DMS79 treated with DMSO at 0.1 percent for 48 hours (cell line): ENCODE results near the gene ZGLP1.

Experiments
- DNase-seq: peaks from one replicate; lab custom pipeline; 2025; lab: John Stamatoyannopoulos, UW

ZGLP1 gene

GRCh38 chr19:10327793-10328192 is 18.2 kb upstream of the ZGLP1 start:
- DNase-seq = no peak

DNA sequence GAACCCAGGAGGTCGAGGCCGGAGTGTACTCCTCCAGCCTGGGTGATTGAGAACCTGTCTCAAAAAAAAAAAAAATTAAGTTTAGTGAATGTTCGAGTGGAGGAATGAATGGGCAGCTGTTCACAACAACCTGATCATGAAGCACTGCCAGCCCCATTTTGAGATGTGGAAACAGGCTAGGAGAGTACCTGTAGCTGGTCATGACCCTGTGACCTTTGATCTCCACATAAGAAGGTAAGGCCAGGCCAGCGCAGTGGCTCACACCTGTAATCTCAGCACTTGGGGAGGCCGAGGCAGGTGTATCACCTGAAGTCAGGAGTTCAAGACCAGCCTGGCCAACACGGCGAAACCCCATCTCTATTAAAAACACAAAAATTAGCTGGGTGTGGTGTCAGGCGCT is 16.1 kb upstream of the ZGLP1 start:
- no peak for DNase-seq

GRCh38 chr19:10321874-10322835 is 12.5 kb upstream of the ZGLP1 start:
- DNase-seq = no peak

- no peak for DNase-seq
These were observed 11.8 kb upstream of the ZGLP1 start for GRCh38 chr19:10321417-10321797.

DNA sequence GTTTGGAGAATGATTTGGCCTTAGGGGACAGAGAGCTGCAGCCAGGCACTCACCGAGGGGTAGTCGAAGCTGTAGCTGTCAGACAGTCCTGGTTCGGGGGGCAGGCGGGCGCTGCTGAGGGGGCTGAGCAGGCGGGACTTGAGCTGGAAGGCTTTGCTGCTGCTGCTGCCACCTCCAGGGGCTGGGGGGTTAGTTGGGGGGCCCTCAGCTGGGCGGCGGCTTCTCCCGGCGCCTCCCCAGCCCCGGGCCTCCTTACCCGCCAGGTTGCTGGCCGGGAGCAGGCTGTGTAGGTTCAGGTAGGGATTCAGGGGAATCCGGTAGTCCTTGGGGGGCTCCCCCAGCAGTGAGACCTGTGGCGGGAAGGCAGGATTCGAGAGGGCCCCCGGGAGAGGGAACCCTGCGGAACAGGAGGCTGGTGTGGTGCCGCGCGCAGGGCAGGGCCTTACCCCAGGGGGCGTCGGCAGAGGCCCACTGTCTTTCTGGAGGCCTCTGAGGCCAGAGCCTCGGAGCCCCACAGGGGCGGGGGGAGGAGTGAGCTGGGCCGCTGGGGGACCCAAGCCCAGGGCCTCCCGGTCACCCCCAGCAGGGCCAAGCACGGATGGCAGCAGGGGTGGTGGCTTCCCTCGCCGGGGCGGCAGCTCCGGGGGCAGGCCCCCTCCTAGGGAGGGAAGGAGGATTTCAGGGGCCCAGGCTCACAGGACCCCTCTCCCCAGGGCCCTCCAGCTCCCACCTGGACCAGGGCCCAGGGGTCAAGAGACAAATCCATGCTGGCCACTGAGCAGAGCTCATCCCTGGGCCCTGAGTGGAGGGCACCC is 11.2 kb upstream of the ZGLP1 start:
- DNase-seq = no peak

DNA sequence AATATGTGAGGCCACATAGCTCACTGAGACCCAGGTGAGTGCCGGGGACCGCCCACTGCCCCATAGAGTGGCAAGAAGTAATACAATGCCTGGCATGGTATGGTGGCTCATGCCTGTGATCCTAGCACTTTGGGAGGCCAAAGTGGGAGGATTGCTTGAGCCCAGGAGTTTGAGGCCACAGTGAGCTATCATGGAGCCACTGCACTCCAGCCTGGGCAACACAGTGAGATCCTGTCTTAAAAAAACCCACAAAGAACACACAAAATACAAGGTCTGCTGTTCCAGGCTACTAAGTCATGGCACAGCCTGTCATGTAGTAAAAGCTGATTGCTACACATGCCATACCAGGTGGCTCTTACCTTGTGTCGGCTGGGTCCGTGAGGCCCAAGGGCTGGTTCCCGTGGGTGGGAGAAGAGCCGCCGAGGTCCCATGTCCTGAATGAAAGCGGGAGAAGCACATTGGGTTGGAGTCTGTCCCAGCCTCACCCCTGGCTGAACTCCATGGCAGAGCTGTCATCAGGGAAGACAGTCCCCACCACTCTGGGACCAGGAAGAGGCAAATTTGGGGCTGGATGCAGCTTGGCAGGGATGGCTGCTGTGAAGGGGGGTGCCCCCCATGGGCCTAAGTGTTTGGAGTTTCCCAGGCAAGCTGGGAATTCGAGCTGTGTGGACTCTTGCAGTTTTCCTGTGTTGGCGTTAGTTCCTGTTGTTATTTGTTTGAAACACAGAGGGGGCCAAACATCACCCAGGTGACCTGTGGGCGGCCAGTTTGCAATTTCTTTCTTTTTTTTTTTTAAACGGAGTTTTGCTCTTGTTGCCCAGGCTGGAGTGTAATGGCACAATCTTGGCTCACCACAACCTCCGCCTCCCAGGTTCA is 9.4 kb upstream of the ZGLP1 start:
- DNase-seq = no peak

DNA sequence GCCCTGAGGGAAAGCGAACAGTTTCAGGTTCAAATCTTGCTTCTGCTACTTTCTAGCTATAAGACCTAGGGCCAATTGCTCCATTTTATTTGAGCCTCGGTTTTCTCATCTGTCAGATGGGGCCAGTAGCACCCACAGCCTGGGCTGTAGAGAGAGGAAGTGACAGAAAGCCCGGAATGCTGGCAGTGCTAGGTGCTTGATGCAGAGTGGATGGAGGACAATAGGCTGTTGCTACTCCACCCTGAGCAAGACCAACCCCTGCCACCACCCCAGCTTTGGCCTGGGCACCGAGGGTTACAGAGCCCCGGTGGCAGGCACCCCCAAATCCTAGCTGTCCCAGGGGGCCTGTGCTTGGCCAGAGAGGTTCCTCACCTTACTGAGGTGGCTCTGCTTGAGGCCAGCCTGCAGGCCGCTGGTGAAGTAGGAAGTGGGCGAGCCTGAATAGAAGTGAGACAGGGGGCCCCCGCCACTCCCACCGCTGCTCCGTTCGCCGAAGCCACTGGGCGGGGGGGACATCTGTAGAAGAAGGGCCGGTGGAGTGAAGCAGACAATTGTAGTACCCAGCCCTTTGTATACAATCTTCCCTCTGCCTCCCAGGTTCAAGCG is 8.3 kb upstream of the ZGLP1 start:
- DNase-seq = no peak

- no peak for DNase-seq
These were observed 7.6 kb upstream of the ZGLP1 start for GRCh38 chr19:10317045-10317856.

GRCh38 chr19:10316229-10317044 is 6.8 kb upstream of the ZGLP1 start:
- DNase-seq = no peak

DNA sequence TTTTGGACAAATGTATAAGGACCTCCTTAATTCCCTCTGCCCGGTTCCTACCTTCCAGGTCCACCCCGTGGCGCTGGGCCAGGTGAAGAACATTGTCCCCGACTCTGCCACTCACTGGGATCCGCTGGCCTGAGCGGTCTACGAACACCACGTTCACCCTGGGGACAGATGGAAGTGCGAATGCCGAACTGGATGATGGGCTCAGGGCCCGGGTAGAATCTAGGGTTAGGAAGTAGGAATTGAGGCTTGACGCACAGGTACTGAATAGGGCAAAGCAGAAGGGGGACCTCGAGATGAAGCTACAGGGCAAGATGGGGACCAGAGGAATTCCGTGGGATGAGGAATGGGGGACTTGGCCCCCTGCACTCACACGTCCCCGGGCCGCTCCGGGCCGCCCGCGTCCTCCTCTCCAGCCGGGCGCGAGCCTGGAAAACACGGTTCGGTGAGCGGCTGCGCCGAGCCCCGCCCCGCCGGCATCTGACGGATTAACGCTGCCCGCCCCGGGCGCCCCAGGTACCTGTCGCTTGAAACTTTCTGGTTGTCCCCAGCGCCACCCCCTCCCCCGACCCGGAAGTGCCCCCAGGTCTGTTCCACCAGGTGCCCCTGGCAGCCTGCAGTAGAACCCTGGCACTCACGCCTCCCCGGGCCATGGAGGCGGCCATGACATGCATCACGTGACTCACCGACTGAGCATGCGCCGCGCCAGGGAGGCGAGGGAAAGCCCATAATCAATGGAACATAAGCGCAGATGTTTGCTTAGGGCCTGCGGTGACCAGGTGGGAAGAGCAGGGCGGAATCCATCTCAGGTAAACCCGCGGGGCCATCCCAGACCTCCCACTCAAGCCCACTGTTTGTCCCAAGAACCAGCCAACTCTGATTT is 6.0 kb upstream of the ZGLP1 start, which contains the start of gene FDX2:
Gene FDX2 (minus strand): TSS at position 681 of the 880 bp plus-strand sequence. CDS start 19 bp downstream, at position 662.
- DNase-seq = peak; percentile 91

GRCh38 chr19:10306327-10306726 is 3.3 kb downstream of the ZGLP1 start:
- no peak for DNase-seq

GRCh38 chr19:10305139-10305806 is 4.3 kb downstream of the ZGLP1 start:
- no peak for DNase-seq

DNA sequence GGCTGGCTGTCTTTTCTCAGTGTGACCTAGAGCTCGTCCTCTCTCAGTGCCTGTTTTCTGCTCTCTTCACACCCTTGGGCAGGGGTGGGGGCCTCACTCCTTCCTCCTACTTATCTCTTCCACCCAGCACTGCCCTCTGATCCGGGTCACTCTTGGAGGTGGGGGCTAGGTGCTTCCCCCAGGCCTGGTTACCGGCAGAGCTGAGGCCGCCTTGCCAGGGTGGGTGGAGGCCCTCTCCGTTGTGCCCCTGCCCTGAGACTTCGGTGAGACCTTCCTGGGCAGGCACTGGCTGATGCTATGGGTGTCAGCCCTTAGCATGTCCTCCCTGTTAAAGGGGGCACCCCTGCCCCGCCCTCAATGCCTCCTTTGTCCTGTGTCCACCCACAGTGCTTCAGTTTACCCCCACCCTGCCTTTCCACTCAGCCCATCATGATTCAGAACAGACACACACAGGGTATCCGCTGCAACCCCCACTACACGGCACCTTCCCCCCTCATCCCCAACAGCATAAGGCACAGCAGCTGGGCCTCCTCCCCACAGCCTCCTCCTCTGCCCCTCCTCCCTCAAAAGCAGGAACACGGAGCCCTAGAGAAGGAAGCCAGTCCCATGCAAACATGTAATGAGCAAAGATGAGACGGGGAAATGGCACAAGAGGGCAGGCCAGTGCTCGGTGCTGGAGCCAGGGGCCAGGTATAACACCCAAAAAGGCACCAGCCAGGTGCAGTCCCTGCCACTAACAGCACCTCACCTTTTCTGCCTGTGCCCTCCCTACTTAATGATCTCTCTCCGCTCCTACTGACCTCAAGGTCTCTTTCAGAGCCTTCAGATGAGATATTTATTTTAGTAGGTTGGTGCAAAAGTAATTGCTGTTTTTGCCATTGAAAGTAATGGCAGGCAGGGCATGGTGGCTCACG is 9.8 kb downstream of the ZGLP1 start:
- DNase-seq = no peak

DNA sequence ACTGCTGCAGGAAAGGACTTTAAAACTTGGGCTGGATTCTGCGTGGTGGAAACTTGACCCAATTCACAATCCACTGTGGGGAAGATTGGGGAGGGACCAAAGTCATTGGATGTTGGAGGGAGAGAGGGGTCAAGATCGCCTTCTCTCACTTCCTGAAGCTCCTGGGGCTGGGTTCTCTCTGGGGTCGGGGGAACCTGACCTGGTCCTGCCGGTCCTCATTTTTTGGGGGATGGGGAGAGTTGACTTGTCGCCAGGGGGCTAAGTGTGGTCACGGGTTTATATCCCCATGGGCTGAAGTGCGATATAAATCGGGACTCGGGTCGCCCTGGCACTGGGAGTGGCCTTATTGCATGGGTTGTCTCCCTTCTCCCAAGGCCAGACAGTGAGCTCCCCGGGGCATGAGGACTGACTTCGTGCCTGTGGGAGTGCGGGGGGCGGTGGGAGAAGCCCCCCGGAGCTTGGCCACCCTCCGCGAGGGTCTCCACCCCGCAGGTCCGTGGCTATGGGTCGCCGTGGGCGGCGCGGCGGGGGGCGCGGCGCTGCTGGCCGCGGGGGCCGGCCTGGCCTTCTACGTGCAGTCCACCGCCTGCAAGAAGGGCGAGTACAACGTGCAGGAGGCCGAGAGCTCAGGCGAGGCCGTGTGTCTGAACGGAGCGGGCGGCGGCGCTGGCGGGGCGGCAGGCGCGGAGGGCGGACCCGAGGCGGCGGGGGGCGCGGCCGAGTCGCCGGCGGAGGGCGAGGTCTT is 13.6 kb downstream of the ZGLP1 start:
- no peak for DNase-seq

GRCh38 chr19:10295305-10295846 is 14.2 kb downstream of the ZGLP1 start:
- no peak for DNase-seq

DNA sequence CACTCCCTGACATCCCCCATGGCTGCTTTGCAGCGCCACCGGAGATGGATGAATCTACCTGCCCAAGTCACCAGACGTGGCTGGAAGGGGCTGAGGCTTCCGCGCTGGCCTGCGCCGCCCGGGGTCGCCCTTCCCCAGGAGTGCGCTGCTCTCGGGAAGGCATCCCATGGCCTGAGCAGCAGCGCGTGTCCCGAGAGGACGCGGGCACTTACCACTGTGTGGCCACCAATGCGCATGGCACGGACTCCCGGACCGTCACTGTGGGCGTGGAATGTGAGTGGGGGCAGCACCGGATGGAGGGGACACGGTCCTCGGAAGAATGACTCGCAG is 15.3 kb downstream of the ZGLP1 start:
- DNase-seq = no peak
